Liver (tissue), 9 donors: ENCODE results near the gene PTMS. TPM values are rescaled to one million over a fixed set of nuclear protein-coding genes. Genes with fewer than 3 reads are reported as not detected.

Experiments used
- DNase-seq: peaks from one replicate; pipeline ENCODE4 v3.0.0-alpha.2; 2017; ENCODE audit warnings: low spot score
- H3K27ac ChIP-seq, 2 donors: one replicate each; pipeline ENCODE4 v1.7.0; 2013; ENCODE audit warnings: inconsistent platforms in 2 of 2, low read length in 2 of 2, control low read depth in 1 of 2, low read depth in 1 of 2, mild to moderate bottlenecking in 1 of 2
- H3K27me3 ChIP-seq, 4 donors: one replicate each; pipeline versions ENCODE4 v1.6.1 to v1.7.0; 2013; ENCODE audit warnings: low read length in 3 of 4, inconsistent platforms in 1 of 4, mild to moderate bottlenecking in 1 of 4, moderate library complexity in 1 of 4; ENCODE audit not compliant: control insufficient read depth in 4 of 4, insufficient read depth in 4 of 4
- H3K36me3 ChIP-seq, 4 donors: one replicate each; pipeline versions ENCODE4 v1.6.1 to v1.7.0; 2013; ENCODE audit warnings: low read length in 3 of 4, mild to moderate bottlenecking in 3 of 4, low read depth in 1 of 4, moderate library complexity in 1 of 4; ENCODE audit not compliant: control insufficient read depth in 4 of 4, insufficient read depth in 3 of 4
- H3K4me1 ChIP-seq, 4 donors: one replicate each; pipeline versions ENCODE4 v1.6.1 to v1.7.0; 2013; ENCODE audit warnings: low read length in 3 of 4, mild to moderate bottlenecking in 3 of 4, moderate library complexity in 1 of 4; ENCODE audit not compliant: control insufficient read depth in 4 of 4, insufficient read depth in 4 of 4
- H3K4me3 ChIP-seq, 3 donors: one replicate each; pipeline versions ENCODE4 v1.6.1 to v1.7.0; 2013; ENCODE audit warnings: low read length in 3 of 3, control low read depth in 1 of 3, low read depth in 1 of 3, mild to moderate bottlenecking in 1 of 3
- H3K9ac ChIP-seq, 2 donors: one replicate each; pipeline ENCODE4 v1.7.0; 2013; ENCODE audit warnings: low read length in 2 of 2, mild to moderate bottlenecking in 2 of 2, moderate library complexity in 2 of 2, control low read depth in 1 of 2, low read depth in 1 of 2
- H3K9me3 ChIP-seq, 4 donors: one replicate each; pipeline versions ENCODE4 v1.6.1 to v1.7.0; 2013; ENCODE audit warnings: low read length in 3 of 4; ENCODE audit not compliant: control insufficient read depth in 4 of 4
- ATF3 ChIP-seq: IDR thresholded peaks from 2 replicates; pipeline ENCODE4 v1.6.1; 2016; ENCODE audit warnings: antibody characterized with exemption
- EGR1 ChIP-seq, 2 donors: IDR thresholded peaks; 2 replicates each; pipeline ENCODE4 v1.6.1; 2016 to 2018; ENCODE audit warnings: antibody characterized with exemption in 2 of 2, low read depth in 2 of 2
- FOXA1 ChIP-seq: IDR thresholded peaks from 2 replicates; pipeline ENCODE4 v1.6.1; 2016; ENCODE audit warnings: antibody characterized with exemption
- FOXA2 ChIP-seq: IDR thresholded peaks from 2 replicates; pipeline ENCODE4 v1.6.1; 2016; ENCODE audit warnings: antibody characterized with exemption
- GABPA ChIP-seq, 2 donors: IDR thresholded peaks in 1 of 2; conservative IDR thresholded peaks in 1 of 2; 2 replicates each; pipeline ENCODE4 v1.6.1; 2016; ENCODE audit warnings: antibody characterized with exemption in 2 of 2, mild to moderate bottlenecking in 1 of 2, moderate library complexity in 1 of 2
- HNF4A ChIP-seq, 2 donors: conservative IDR thresholded peaks; 2 replicates each; pipeline ENCODE4 v1.6.1; 2016; ENCODE audit warnings: antibody characterized with exemption in 2 of 2, mild to moderate bottlenecking in 2 of 2
- HNF4G ChIP-seq: IDR thresholded peaks from 2 replicates; pipeline ENCODE4 v1.6.1; 2016; ENCODE audit warnings: antibody characterized with exemption
- JUND ChIP-seq, 2 donors: IDR thresholded peaks; 2 replicates each; pipeline ENCODE4 v1.6.1; 2016; ENCODE audit warnings: antibody characterized with exemption in 2 of 2
- MAX ChIP-seq: IDR thresholded peaks from 2 replicates; pipeline ENCODE4 v1.6.1; 2016; ENCODE audit warnings: antibody characterized with exemption
- NR2F2 ChIP-seq: IDR thresholded peaks from 2 replicates; pipeline ENCODE4 v1.6.1; 2016; ENCODE audit warnings: antibody characterized with exemption
- RAD21 ChIP-seq, 2 donors: IDR thresholded peaks; 2 replicates each; pipeline ENCODE4 v1.6.1; 2016; ENCODE audit warnings: antibody characterized with exemption in 2 of 2, mild to moderate bottlenecking in 2 of 2
- REST ChIP-seq: IDR thresholded peaks from 2 replicates; pipeline ENCODE4 v1.6.1; 2016; ENCODE audit warnings: antibody characterized with exemption, mild to moderate bottlenecking
- RXRA ChIP-seq, 2 donors: IDR thresholded peaks; 2 replicates each; pipeline ENCODE4 v1.6.1; 2017 to 2018; ENCODE audit warnings: antibody characterized with exemption in 2 of 2, mild to moderate bottlenecking in 1 of 2
- SP1 ChIP-seq: IDR thresholded peaks from 2 replicates; pipeline ENCODE4 v1.6.1; 2018; ENCODE audit warnings: antibody characterized with exemption, mild to moderate bottlenecking
- TAF1 ChIP-seq: conservative IDR thresholded peaks from 2 replicates; pipeline ENCODE4 v1.6.1; 2016; ENCODE audit warnings: antibody characterized with exemption, mild to moderate bottlenecking
- YY1 ChIP-seq: IDR thresholded peaks from 2 replicates; pipeline ENCODE4 v1.6.1; 2016; ENCODE audit warnings: antibody characterized with exemption, mild to moderate bottlenecking
- ZBTB33 ChIP-seq: IDR thresholded peaks from 2 replicates; pipeline ENCODE4 v1.6.1; 2016; ENCODE audit warnings: antibody characterized with exemption
- WGBS: extraction: QIAGEN DNeasy Blood & Tissue Kit; methylation state at CpG from one replicate; pipeline ENCODE4 v1.1.7; 2013; 5-methylcytosine and 5-hydroxymethylcytosine counted together
- polyA plus RNA-seq, 2 donors: library from polyadenylated mRNA; stranded (reverse) in 1 of 2; unstranded in 1 of 2; fragments of 200-250 nt in 1 of 2; fragments of >200 nt in 1 of 2; fragmentation: Nextera tagmentation in 1 of 2; extraction: Ambion mirVana in 1 of 2; gene quantifications; one replicate each; pipeline versions ENCODE4 v1.2.1 to v1.2.3, GENCODE V29; 2013 to 2015
- total RNA-seq, 2 donors: library from RNA; depleted of rRNA; stranded (reverse); fragments of >200 nt; gene quantifications; one replicate each; pipeline ENCODE4 v1.2.3, GENCODE V29; 2014
- donor health status: healthy.
- donor health status: healthy.
- donor health status: healthy.
- donor health status: healthy.
- donor health status: healthy.

PTMS gene
- total and polyA plus RNA-seq, 4 donors, result 26.3 to 261 (median 104) TPM

GRCh38 chr12:6774499-6775062, 8.4 kb downstream of the PTMS start:
- Histone ChIP-seq H3K27ac (peak overlapping the region; percentile 48 to 49), H3K9ac (no peak overlapping the region), H3K4me1 (peaks cover 12 to 87% (median 60%) of the 10 kb centered on the region in 4 donors), H3K9me3 (no peaks in the 10 kb centered on the region), H3K4me3 (no peak overlapping the region), H3K27me3 (no peaks in the 10 kb centered on the region), H3K36me3 (peaks cover 0 to 6% (median 2%) of the 10 kb centered on the region in 4 donors)
- 87% methylated on average over 15 of the region's 15 CpGs for WGBS
- no peak for DNase-seq
- TF ChIP-seq EGR1 (IDR thresholded peaks at IDR 0.05; ENCODE audit: low read depth in 2 of 2) (no peak), HNF4G (no peak), ATF3 (no peak), HNF4A (conservative IDR thresholded peaks at IDR 0.05) (no peak), RXRA (IDR thresholded peaks at IDR 0.05) (no peak), SP1 (no peak), TAF1 (no peak), FOXA1 (no peak), ZBTB33 (no peak), NR2F2 (no peak), REST (no peak), GABPA (IDR thresholded peaks at IDR 0.05 in 1 of 2, conservative IDR thresholded peaks at IDR 0.05 in 1 of 2) (no peak), YY1 (no peak), FOXA2 (no peak), RAD21 (IDR thresholded peaks at IDR 0.05) (no peak), MAX (no peak), JUND (IDR thresholded peaks at IDR 0.05) (no peak)
